Thoracic aorta endothelial cell (primary cell): Measurements from ENCODE around the gene PYM1. TPM values are rescaled to one million over a fixed set of nuclear protein-coding genes. Genes with fewer than 3 reads are reported as not detected.

ENCODE experiments used
- total RNA-seq: library from RNA; depleted of rRNA; stranded (reverse); fragments of >200 nt; gene quantifications from 2 replicates; pipeline ENCODE4 v1.2.3, GENCODE V29; 2012

PYM1 gene
- total RNA-seq: 22.2 and 27.8 TPM in 2 replicates

DNA sequence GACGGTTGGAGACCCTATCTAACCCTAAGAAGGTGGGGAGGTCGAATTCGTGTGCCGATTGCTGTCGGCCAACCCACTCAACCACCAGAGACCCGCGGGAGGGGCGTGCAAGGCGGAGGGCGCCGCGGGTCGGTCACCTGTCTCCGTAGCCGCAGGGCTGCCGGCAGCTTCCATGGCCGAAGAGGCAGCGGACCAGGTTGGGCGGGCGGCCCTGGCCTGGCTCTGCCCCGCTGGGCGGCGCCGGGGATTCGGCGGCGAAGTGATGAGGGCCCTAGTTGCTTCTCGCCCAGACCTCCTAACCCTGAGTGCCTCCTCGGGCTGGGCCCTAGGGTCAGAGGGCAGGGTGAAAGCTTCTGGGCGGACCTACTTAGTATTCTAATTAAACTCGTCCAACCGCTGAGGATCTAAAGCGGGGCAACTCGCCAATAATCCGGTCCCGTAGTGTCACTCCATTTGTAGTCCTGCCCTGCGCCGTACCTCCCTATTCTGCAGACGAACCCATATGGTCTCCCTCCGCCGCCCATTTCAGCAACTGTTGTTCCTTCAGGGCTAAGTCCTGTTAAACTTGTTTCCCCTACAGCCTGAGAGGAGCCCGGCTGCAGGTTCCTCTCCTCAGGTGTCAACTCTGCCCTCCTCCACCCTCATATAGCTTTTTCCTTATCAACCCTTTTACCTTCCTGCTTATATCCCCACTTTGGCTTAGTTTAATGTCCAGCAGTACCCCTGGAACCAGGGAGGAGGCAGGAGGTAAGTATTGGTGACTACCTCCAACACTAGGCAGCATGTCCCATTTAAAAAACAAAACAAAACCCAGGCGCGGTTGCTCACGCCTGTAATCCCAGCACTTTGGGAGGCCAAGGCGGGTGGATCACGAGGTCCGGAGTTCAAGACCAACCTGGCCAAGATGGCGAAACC, at the start of gene PYM1:
Gene PYM1 (minus strand): TSS at position 307 of the 915 bp plus-strand sequence. CDS start 133 bp downstream, at position 174.

DNA sequence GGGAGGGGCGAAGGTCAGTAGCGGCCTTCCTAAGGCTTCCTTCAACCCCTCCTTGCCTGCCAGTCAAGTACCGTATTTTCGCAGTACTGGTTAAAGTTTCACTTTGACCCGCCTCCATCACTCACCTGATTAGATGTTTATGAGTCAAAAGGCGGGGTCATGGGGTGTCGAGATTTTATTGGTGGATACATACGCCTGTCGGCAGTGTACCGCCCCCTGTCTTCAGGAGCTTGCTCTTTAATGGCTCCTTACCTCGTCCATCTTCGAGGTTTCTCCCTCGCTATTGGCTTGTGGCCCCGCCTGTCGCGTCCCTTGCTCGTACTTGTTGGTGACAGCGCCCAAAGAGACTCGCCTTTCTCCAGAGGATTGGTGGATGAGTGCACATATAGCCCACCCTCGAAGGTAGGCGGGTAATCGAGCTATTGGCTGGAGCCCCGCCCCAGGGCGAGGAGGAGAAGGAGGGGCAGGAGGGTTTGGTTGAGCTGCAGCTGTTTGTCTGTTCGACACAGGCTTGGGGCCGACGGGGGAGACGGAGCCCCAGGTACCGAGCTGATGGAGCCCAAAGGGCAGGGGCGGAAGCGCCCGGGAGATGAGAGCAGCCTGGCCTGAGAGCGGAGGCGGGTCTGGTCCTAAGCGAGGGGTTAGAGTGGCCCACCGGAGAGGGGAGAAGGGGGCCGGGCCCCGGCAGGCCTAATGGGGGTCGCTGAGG, 46.1 kb upstream of the PYM1 start, which contains the start of gene RAB5B:
Gene RAB5B (plus strand): TSS at position 480 of the 709 bp plus-strand sequence. CDS start 12,883 bp downstream, outside the sequence.

DNA sequence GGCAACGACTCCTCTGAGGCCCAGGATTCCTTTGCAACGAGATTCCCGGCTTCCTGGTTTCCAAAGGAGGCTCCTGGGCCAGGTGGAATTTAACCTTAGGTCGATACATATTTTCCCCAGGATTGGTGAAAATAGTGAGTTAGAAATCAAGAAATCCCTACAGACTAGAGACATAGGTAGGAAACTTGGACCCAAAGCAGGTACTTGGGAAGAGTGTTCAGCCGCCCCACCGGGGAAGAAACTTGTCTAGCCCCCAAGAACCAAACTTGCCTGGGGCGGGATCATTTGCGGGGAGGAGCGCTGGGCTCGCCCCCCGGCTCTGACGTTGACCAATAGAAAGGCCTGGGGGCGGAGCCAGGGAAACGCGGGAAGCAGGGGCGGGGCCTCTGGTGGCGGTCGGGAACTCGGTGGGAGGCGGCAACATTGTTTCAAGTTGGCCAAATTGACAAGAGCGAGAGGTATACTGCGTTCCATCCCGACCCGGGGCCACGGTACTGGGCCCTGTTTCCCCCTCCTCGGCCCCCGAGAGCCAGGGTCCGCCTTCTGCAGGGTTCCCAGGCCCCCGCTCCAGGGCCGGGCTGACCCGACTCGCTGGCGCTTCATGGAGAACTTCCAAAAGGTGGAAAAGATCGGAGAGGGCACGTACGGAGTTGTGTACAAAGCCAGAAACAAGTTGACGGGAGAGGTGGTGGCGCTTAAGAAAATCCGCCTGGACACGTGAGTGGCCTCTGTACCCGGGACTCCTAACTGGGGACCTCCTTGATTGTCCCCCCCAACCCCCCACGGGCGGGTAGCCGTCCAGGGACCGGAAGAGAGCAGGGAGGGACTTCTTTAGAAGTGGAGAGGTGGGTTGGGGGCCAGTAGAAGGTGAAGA, 39.0 kb upstream of the PYM1 start, which contains the start of gene CDK2:
Gene CDK2 (plus strand): TSS at position 423 of the 874 bp plus-strand sequence. CDS start 179 bp downstream, at position 602.

DNA sequence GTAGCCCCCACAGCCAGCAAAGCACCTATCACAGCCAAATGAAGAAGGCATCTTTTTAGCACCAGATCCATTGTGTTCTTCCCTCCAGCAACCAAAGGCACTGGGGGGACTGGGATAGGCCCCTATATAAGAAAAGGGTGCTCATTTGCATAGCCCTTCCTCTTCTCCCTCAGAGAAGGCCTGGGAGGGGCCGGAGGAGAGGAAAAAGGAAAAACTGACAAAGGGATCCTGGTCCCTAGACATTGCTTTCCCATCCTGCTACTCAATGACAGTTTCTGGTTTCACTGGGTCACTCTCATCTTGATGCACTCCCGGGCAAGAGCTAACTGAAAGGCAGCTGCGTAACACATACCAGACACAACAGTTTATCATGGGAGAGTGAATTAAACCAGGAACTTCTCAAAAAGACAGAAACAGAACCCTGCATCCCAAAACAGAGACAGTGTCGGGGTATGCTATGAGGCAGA, 38.3 kb upstream of the PYM1 start, which contains the start of gene PMEL:
Gene PMEL (minus strand): TSS at position 102 of the 467 bp plus-strand sequence. CDS start 31 bp downstream, at position 71.

DNA sequence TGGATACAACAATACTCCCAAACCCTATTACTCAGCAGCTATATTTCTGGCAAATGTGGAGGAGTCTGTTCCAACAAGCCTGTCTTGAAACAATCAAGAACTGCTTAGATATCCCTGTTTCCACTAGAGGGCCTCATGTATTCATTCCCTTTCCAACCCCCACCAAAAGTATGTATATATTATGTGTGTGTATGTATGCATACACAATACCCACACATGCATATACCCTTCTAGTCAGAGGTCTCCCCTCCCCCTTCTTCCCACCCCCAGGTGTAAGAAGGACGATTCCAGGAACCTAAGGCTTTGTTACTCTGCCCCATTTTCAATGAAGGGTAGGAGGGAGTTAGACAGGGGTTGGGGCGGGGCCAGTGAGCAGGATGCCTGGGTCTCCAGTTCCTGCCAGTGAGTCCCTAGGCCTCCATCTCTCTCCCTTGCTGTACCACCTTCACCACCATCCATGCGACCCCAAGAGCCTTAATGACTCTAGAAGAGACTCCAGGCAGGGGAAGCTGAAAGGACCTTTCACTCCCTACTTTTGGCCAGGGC, 3.1 kb upstream of the PYM1 start, which contains the start of gene DGKA:
Gene DGKA (plus strand): TSS at position 392 of the 546 bp plus-strand sequence. CDS start 5,342 bp downstream, outside the sequence.

Other genes with a start within 250 kb of the PYM1 start
- 0.40 and 0.57 TPM in 2 replicates for gene ITGA7, start 220.0 kb downstream of the PYM1 start, total RNA-seq
- 46.5 and 50.1 TPM in 2 replicates for gene BLOC1S1, start 211.8 kb downstream of the PYM1 start, total RNA-seq
- gene RDH5, start 207.5 kb downstream of the PYM1 start, total RNA-seq: 1.3 and 1.5 TPM in 2 replicates
- gene CD63, start 198.9 kb downstream of the PYM1 start, total RNA-seq: 713 and 1,112 TPM in 2 replicates
- gene GDF11, start 184.8 kb downstream of the PYM1 start, total RNA-seq: 4.5 and 8.6 TPM in 2 replicates
- 97.2 and 125 TPM in 2 replicates for gene SARNP, start 110.2 kb downstream of the PYM1 start, total RNA-seq
- gene ORMDL2, start 109.9 kb downstream of the PYM1 start, total RNA-seq: 21.3 and 22.2 TPM in 2 replicates
- 32.4 and 43.6 TPM in 2 replicates for gene DNAJC14, start 98.3 kb downstream of the PYM1 start, total RNA-seq
- 0.36 and 0.53 TPM in 2 replicates for gene MMP19, start 85.0 kb downstream of the PYM1 start, total RNA-seq
- 62.8 and 69.4 TPM in 2 replicates for gene DGKA, start 3.3 kb upstream of the PYM1 start, total RNA-seq
- 0.36 and 0.40 TPM in 2 replicates for gene PMEL, start 38.1 kb upstream of the PYM1 start, total RNA-seq
- gene CDK2, start 38.9 kb upstream of the PYM1 start, total RNA-seq: 43.2 and 53.2 TPM in 2 replicates
- gene RAB5B, start 46.2 kb upstream of the PYM1 start, total RNA-seq: 57.3 and 71.9 TPM in 2 replicates
- gene SUOX, start 69.4 kb upstream of the PYM1 start, total RNA-seq: 19.5 and 24.8 TPM in 2 replicates
- gene IKZF4, start 93.1 kb upstream of the PYM1 start, total RNA-seq: 1.3 and 1.9 TPM in 2 replicates
- gene RPS26, start 114.0 kb upstream of the PYM1 start, total RNA-seq: 1,015 and 1,043 TPM in 2 replicates
- 0.43 TPM in 1 of 2 replicates, not detected in the other for gene ERBB3, start 152.3 kb upstream of the PYM1 start, total RNA-seq
- 284 and 285 TPM in 2 replicates for gene PA2G4, start 176.7 kb upstream of the PYM1 start, total RNA-seq
- 2,466 and 4,153 TPM in 2 replicates for gene RPL41, start 188.7 kb upstream of the PYM1 start, total RNA-seq
- gene ZC3H10, start 190.4 kb upstream of the PYM1 start, total RNA-seq: 6.2 and 6.5 TPM in 2 replicates
- gene ESYT1, start 200.4 kb upstream of the PYM1 start, total RNA-seq: 259 and 330 TPM in 2 replicates
- 51.1 and 67.2 TPM in 2 replicates for gene MYL6B, start 224.7 kb upstream of the PYM1 start, total RNA-seq
- gene MYL6, start 230.5 kb upstream of the PYM1 start, total RNA-seq: 1,508 and 2,188 TPM in 2 replicates